ENCODE data around the gene UBE2N.

DNA sequence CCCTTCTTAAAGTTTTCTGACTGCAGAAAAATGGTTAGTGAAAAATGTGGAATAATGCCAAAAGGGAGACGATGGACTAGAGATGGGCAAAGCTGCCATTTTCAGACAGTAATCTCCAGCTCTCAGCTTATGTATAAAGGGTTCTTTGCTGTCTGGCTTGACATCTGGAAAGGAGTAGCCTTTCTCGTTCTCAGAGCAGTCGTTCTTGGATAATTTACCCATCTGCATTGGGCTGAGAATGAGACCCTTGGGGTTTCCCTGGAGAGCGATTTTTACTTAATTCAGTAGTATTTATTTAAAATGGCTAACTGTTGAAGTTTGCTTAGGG is 62.8 kb downstream of the UBE2N start:
- TF ChIP-seq, protein P1, sequence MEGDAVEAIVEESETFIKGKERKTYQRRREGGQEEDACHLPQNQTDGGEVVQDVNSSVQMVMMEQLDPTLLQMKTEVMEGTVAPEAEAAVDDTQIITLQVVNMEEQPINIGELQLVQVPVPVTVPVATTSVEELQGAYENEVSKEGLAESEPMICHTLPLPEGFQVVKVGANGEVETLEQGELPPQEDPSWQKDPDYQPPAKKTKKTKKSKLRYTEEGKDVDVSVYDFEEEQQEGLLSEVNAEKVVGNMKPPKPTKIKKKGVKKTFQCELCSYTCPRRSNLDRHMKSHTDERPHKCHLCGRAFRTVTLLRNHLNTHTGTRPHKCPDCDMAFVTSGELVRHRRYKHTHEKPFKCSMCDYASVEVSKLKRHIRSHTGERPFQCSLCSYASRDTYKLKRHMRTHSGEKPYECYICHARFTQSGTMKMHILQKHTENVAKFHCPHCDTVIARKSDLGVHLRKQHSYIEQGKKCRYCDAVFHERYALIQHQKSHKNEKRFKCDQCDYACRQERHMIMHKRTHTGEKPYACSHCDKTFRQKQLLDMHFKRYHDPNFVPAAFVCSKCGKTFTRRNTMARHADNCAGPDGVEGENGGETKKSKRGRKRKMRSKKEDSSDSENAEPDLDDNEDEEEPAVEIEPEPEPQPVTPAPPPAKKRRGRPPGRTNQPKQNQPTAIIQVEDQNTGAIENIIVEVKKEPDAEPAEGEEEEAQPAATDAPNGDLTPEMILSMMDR (IDR thresholded peaks at IDR 0.05) = no peak
- no peak for TF ChIP-seq POLR2A (IDR thresholded peaks at IDR 0.05)
